Endothelial cell of umbilical vein (primary cell): ENCODE measurements around the gene GINS3. TPM values are rescaled to one million over a fixed set of nuclear protein-coding genes. Genes with fewer than 3 reads are reported as not detected.

Experiments used
- Bru-seq: library from RNA; stranded (reverse); fragments of 400-500 nt; gene quantifications from one replicate; lab custom pipeline; 2021; lab: Mats Ljungman, UMichigan
- BruChase-seq, 2 experiments: library from RNA; stranded (reverse); fragments of 400-500 nt; gene quantifications; one replicate each; lab custom pipeline; 2021; lab: Mats Ljungman, UMichigan
- BruUV-seq: library from RNA; stranded (reverse); fragments of 400-500 nt; replicated peaks from 2 replicates; lab custom pipeline; 2021; lab: Mats Ljungman, UMichigan
- CTCF ChIA-PET: fragments of 300-600, 350-600 bp; sonication (Branson Sonifier 250); formaldehyde crosslinking; loops from one replicate; lab custom pipeline; 2021; ENCODE audit warnings: antibody characterized with exemption, inconsistent platforms; lab: Charles Lee
- POLR2A ChIA-PET: fragments of 300-600, 350-600 bp; sonication (Branson Sonifier 250); formaldehyde crosslinking; loops from one replicate; lab custom pipeline; 2021; ENCODE audit warnings: antibody characterized with exemption, inconsistent platforms; lab: Charles Lee
- DNase-seq: peaks from one replicate; pipeline ENCODE4 v3.0.0-alpha.2; 2011; ENCODE audit warnings: low read depth, low spot score
- FAIRE-seq: peaks from 2 replicates; lab custom pipeline; 2011; peaks lifted over from hg19 to GRCh38; lab: Jason Lieb, UNC
- H2AFZ ChIP-seq: 2 replicates; pipeline ENCODE4 v1.6.0; 2012; ENCODE audit warnings: low read depth, low read length, control low read depth, inconsistent platforms
- H3K27ac ChIP-seq: 2 replicates; pipeline ENCODE4 v1.5.1; 2011; ENCODE audit warnings: low read depth, mild to moderate bottlenecking, control low read depth, low read length, moderate library complexity; ENCODE audit not compliant: insufficient read depth
- H3K27me3 ChIP-seq, 2 experiments: 2 replicates each; pipeline versions ENCODE4 v1.6.0 to v1.6.1; 2011; ENCODE audit warnings: low read length in 2 of 2, mixed read lengths in 1 of 2; ENCODE audit not compliant: control insufficient read depth in 2 of 2, insufficient read depth in 2 of 2
- H3K36me3 ChIP-seq, 2 experiments: 2 replicates in 1 of 2; 3 replicates in 1 of 2; pipeline ENCODE4 v1.5.1; 2011; ENCODE audit warnings: low read length in 2 of 2, mild to moderate bottlenecking in 1 of 2, moderate library complexity in 1 of 2; ENCODE audit not compliant: control insufficient read depth in 2 of 2, insufficient read depth in 2 of 2; ENCODE audit errors: extremely low read depth in 1 of 2
- H3K4me1 ChIP-seq: 3 replicates; pipeline ENCODE4 v1.5.1; 2011; ENCODE audit warnings: mild to moderate bottlenecking, low read length; ENCODE audit not compliant: control insufficient read depth, insufficient read depth; ENCODE audit errors: extremely low read depth
- H3K4me2 ChIP-seq: 2 replicates; pipeline ENCODE4 v1.6.1; 2011; ENCODE audit warnings: low read length, control low read depth, mixed read lengths; ENCODE audit not compliant: insufficient read depth
- H3K4me3 ChIP-seq, 3 experiments: fragments of 200-600 bp in 1 of 3; sonication (generic), shearing (Covaris generic) in 1 of 3; replicated peaks in 1 of 3; 2 replicates each; pipeline ENCODE4 v1.5.1; 2011 to 2016; ENCODE audit warnings: control low read depth in 3 of 3, low read length in 3 of 3, mild to moderate bottlenecking in 2 of 3, inconsistent platforms in 1 of 3, low read depth in 1 of 3, moderate library complexity in 1 of 3; ENCODE audit not compliant: insufficient read depth in 1 of 3
- H3K79me2 ChIP-seq: 2 replicates; pipeline ENCODE4 v1.6.0; 2012; ENCODE audit warnings: low read length, inconsistent platforms; ENCODE audit not compliant: control insufficient read depth, insufficient read depth
- H3K9ac ChIP-seq: replicated peaks from 2 replicates; pipeline ENCODE3; 2011; ENCODE audit warnings: low read length, control low read depth; ENCODE audit not compliant: insufficient read depth; ENCODE audit errors: extremely low read depth
- H3K9me1 ChIP-seq: replicated peaks from 3 replicates; pipeline ENCODE4 v1.6.0; 2011; ENCODE audit warnings: mild to moderate bottlenecking, low read length; ENCODE audit not compliant: control insufficient read depth, insufficient read depth; ENCODE audit errors: extremely low read depth
- H3K9me3 ChIP-seq: replicated peaks from 2 replicates; pipeline ENCODE4 v1.5.1; 2012; ENCODE audit warnings: low read length, inconsistent platforms; ENCODE audit not compliant: control insufficient read depth, insufficient read depth
- H4K20me1 ChIP-seq: replicated peaks from 2 replicates; pipeline ENCODE3; 2011; ENCODE audit warnings: mild to moderate bottlenecking, low read length; ENCODE audit not compliant: control insufficient read depth, insufficient read depth; ENCODE audit errors: extremely low read depth
- EZH2 ChIP-seq: IDR thresholded peaks from 2 replicates; pipeline ENCODE4 v1.6.1; 2012; ENCODE audit warnings: borderline replicate concordance, low read depth, mild to moderate bottlenecking, moderate library complexity, low read length, inconsistent platforms; ENCODE audit not compliant: severe bottlenecking
- FOS ChIP-seq: IDR thresholded peaks from 2 replicates; pipeline ENCODE4 v1.6.1; 2011; ENCODE audit warnings: mild to moderate bottlenecking, low read length, moderate library complexity, borderline replicate concordance; ENCODE audit not compliant: insufficient read depth
- MYC ChIP-seq: IDR thresholded peaks from one replicate; pipeline ENCODE4 v1.6.1; 2011; ENCODE audit warnings: mild to moderate bottlenecking, low read depth, low read length
- POLR2AphosphoS5 ChIP-seq: IDR thresholded peaks from 2 replicates; pipeline ENCODE4 v1.6.1; 2012; ENCODE audit warnings: low read depth, mild to moderate bottlenecking, control low read depth, low read length, moderate library complexity; ENCODE audit not compliant: insufficient read depth
- dilution Hi-C: fragments of 300-500 bp; cut with MboI; formaldehyde crosslinking; loops from one replicate; pipeline ENCODE4 v1.15.0; 2019; ENCODE audit warnings: low sequenced_read_pairs; ENCODE audit not compliant: extremely low pct_ligation_motif_present
- intact Hi-C: fragments of 100-400 bp; cut with micrococcal nuclease; formaldehyde crosslinking; loops from one replicate; pipeline ENCODE4 v1.10.0; 2022
- long read RNA-seq: library from polyadenylated mRNA; stranded (forward); transcript quantifications from one replicate; pipeline ENCODE4 v2.0.0, GENCODE V29; 2021
- polyA minus RNA-seq, 3 experiments: library from RNA; depleted of rRNA, polyadenylated mRNA; stranded (reverse); fragments of >200 nt; gene quantifications; 1 replicate in 1 of 3; 2 replicates in 2 of 3; pipeline ENCODE4 v1.2.3, GENCODE V29; 2011
- polyA plus RNA-seq, 4 experiments: library from polyadenylated mRNA; depleted of rRNA in 3 of 4; stranded (reverse) in 3 of 4; unstranded in 1 of 4; fragments of >200 nt; gene quantifications; 2 replicates each; pipeline versions ENCODE4 v1.2.1 to v1.2.3, GENCODE V29; 2011 to 2012; ENCODE audit warnings: missing spikeins in 1 of 4
- total RNA-seq: library from RNA; stranded (reverse); gene quantifications from 2 replicates; pipeline ENCODE4 v1.2.3, GENCODE V29; 2021
- TF ChIP-seq, protein P1 (sequence below), 2 donors: IDR thresholded peaks; 1 replicate in 1 of 2; 2 replicates in 1 of 2; pipeline ENCODE4 v1.5.1; 2011; ENCODE audit warnings: low read length in 2 of 2, mild to moderate bottlenecking in 2 of 2, moderate library complexity in 2 of 2, control low read depth in 1 of 2, inconsistent platforms in 1 of 2, low read depth in 1 of 2; ENCODE audit not compliant: insufficient read depth in 1 of 2; ENCODE audit errors: extremely low read depth in 1 of 2
- TF ChIP-seq, protein P2 (sequence below): IDR thresholded peaks from 2 replicates; pipeline ENCODE4 v1.6.1; 2011; ENCODE audit not compliant: insufficient read depth, insufficient read length

GINS3 gene
- total RNA-seq: 24.1 and 29.0 TPM in 2 replicates
- polyA plus RNA-seq: 17.2 and 17.3 TPM in 2 replicates
- 21.3 and 23.1 TPM in 2 replicates for polyA plus RNA-seq (2011; cell fraction: cytosol; rRNA removed)
- 14.6 and 17.6 TPM in 2 replicates for polyA plus RNA-seq (2011; cell fraction: nucleus; rRNA removed)
- 21.9 TPM in 2 replicates for polyA plus RNA-seq (2012)
- polyA minus RNA-seq: 19.4 and 21.2 TPM in 2 replicates
- 14.4 TPM for polyA minus RNA-seq (2011; cell fraction: cytosol; rRNA and poly(A)+ RNA removed)
- 9.4 and 11.0 TPM in 2 replicates for polyA minus RNA-seq (2011; cell fraction: nucleus; rRNA and poly(A)+ RNA removed)
- percentile 83 among the genes with signal in this experiment for Bru-seq, nascent RNA
- BruChase-seq, experiment 1, labeled RNA remaining after a 6-hour chase: percentile 69 among the genes with signal in this experiment
- percentile 87 among the genes with signal in this experiment for BruChase-seq, experiment 2, labeled RNA remaining after a 2-hour chase
- long read RNA-seq, transcript GINS3-203 (4 exons, 1,728 nt): minor isoform, 6 of 43 reads
- long read RNA-seq, transcript GINS3-202 (2 exons, 1,932 nt): minor isoform, 12 of 43 reads
- long read RNA-seq, transcript GINS3-201 (3 exons, 2,274 nt): major isoform, 22 of 43 reads
- long read RNA-seq, partial matches to known transcripts: 0 of 43 reads
- long read RNA-seq, other reads (novel, unspliced or antisense): 0 of 43 reads

DNA sequence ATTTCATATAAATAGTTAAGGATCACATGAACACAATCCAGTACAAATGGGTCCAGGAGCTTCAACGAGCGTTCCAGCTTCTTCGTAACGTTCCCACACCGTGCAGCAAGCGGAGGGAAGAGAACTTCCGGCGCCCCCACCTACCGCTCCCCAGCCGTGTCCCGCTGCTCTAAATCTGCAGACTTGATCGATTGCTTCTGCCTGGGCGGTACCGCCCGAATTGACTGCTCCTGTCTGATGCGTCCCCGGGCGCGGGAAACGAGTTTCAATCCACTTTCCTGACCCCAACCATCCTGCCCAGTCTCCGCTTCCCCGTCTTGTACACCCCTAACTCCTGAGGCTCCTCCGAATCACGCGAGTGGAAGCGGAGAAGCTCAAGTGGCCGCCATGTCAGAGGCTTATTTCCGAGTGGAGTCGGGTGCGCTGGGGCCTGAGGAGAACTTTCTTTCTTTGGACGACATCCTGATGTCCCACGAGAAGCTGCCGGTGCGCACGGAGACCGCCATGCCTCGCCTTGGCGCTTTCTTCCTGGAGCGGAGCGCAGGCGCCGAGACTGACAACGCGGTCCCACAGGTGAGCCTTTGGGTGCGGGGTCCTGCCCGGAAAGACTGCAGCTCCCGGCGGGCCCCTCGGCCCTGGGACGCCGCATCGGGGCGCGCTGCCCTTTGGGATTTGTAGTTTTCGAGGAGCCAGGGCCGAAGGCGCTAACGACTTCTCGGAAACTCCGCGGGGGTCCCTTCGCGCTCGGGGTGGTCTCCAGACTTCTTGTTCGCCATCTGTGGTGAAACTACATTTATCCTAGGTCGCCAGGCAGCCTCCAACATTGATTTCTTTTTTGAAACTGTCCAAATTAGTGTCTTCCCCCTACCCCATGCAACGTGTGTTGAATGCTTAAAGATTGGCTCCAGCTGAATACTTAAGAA is at the start of gene GINS3:
Gene GINS3 (plus strand): TSS at position 257 of the 923 bp plus-strand sequence. CDS start 131 bp downstream, at position 388.
- BruUV-seq: TSS peak; percentile 98
- DNase-seq: peak; percentile 82
- peaks cover 9% of the 10 kb centered on the region for H3K4me1 ChIP-seq
- ChIA-PET POLR2A (no interaction called here), CTCF (interaction anchor here (1.0 to 1.6 kb wide), 6 partner anchors 10 to 364 kb away, joined by 3 to 10 read pairs (median 4); no protein-coding TSS in a partner anchor)
- TF ChIP-seq, protein P1, sequence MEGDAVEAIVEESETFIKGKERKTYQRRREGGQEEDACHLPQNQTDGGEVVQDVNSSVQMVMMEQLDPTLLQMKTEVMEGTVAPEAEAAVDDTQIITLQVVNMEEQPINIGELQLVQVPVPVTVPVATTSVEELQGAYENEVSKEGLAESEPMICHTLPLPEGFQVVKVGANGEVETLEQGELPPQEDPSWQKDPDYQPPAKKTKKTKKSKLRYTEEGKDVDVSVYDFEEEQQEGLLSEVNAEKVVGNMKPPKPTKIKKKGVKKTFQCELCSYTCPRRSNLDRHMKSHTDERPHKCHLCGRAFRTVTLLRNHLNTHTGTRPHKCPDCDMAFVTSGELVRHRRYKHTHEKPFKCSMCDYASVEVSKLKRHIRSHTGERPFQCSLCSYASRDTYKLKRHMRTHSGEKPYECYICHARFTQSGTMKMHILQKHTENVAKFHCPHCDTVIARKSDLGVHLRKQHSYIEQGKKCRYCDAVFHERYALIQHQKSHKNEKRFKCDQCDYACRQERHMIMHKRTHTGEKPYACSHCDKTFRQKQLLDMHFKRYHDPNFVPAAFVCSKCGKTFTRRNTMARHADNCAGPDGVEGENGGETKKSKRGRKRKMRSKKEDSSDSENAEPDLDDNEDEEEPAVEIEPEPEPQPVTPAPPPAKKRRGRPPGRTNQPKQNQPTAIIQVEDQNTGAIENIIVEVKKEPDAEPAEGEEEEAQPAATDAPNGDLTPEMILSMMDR (IDR thresholded peaks at IDR 0.05; ENCODE audit: extremely low read depth in 1 of 2, insufficient read depth in 1 of 2, low read depth in 1 of 2, low read length in 2 of 2): no peak
- TF ChIP-seq, protein P2, sequence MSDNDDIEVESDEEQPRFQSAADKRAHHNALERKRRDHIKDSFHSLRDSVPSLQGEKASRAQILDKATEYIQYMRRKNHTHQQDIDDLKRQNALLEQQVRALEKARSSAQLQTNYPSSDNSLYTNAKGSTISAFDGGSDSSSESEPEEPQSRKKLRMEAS: peak; percentile 31
- TF ChIP-seq POLR2AphosphoS5: peak; percentile 73
- no peak for TF ChIP-seq EZH2
- TF ChIP-seq MYC: no peak
- TF ChIP-seq FOS: no peak
- H3K4me3 ChIP-seq: peak within 1 kb of the TSS; percentile 89 to 96 (median 95)
- peak within 1 kb of the TSS; percentile 96 for H2AFZ ChIP-seq
- H3K4me2 ChIP-seq: peak within 1 kb of the TSS; percentile 95
- H3K9me1 ChIP-seq: no peaks in the 10 kb centered on the region
- intact Hi-C loops (loop anchor here (1.0 to 5.0 kb wide), 4 partner anchors 14 to 238 kb away; no protein-coding TSS in a partner anchor), dilution Hi-C loops (no loop called here)
- H4K20me1 ChIP-seq: no peaks in the 10 kb centered on the region
- H3K27ac ChIP-seq: peak within 1 kb of the TSS; percentile 79
- H3K36me3 ChIP-seq: no peaks in the 10 kb centered on the region
- H3K79me2 ChIP-seq: peaks cover 18% of the 10 kb centered on the region
- no peaks in the 10 kb centered on the region for H3K9me3 ChIP-seq
- FAIRE-seq: peak; percentile 75
- peak within 1 kb of the TSS; percentile 95 for H3K9ac ChIP-seq
- H3K27me3 ChIP-seq: no peaks in the 10 kb centered on the region
